SK-N-MC (cell line): ENCODE results near the gene SYNE1.

Source experiments
- DNase-seq: peaks from one replicate; pipeline ENCODE4 v3.0.0-alpha.2; 2011; ENCODE audit warnings: low read depth, low spot score
- H3K27ac ChIP-seq: fragments of 200-600 bp; sonication (generic); 2 replicates; pipeline ENCODE4 v1.5.1; 2016; ENCODE audit warnings: mixed run types
- H3K36me3 ChIP-seq: fragments of 200-600 bp; sonication (generic); 2 replicates; pipeline ENCODE4 v1.6.1; 2017; ENCODE audit warnings: antibody characterized with exemption, low read length, mixed read lengths; ENCODE audit not compliant: insufficient read depth
- H3K4me3 ChIP-seq: fragments of 200-600 bp; sonication (generic); 2 replicates; pipeline ENCODE4 v1.5.1; 2016
- H3K9ac ChIP-seq: fragments of 200-600 bp; sonication (generic); 2 replicates; pipeline ENCODE4 v1.8.0; 2017; ENCODE audit warnings: mixed run types, mixed read lengths; ENCODE audit not compliant: insufficient read length
- H3K9me3 ChIP-seq: fragments of 200-600 bp; sonication (generic); 2 replicates; pipeline ENCODE4 v1.6.1; 2017; ENCODE audit warnings: low read depth, mild to moderate bottlenecking, antibody characterized with exemption, low read length, moderate library complexity, mixed read lengths
- EZH2 ChIP-seq: fragments of 200-600 bp; sonication (generic); IDR thresholded peaks from one replicate; pipeline ENCODE4 v1.6.1; 2017; ENCODE audit warnings: antibody characterized with exemption
- FOXP2 ChIP-seq: optimal IDR thresholded peaks from 2 replicates; pipeline ENCODE3; 2011; ENCODE audit warnings: mild to moderate bottlenecking, moderate library complexity; ENCODE audit not compliant: insufficient read depth; ENCODE audit errors: extremely low read length, control extremely low read depth
- POLR2AphosphoS5 ChIP-seq: IDR thresholded peaks from 2 replicates; pipeline ENCODE4 v1.6.1; 2012; ENCODE audit warnings: mild to moderate bottlenecking, low read depth, low read length, borderline replicate concordance

SYNE1 gene

GRCh38 chr6:152170702-152171667, 466.2 kb downstream of the SYNE1 start:
- H3K9ac ChIP-seq, result no peak overlapping the region
- no peak overlapping the region for H3K27ac ChIP-seq

GRCh38 chr6:152170313-152170701, 466.9 kb downstream of the SYNE1 start:
- no peaks in the 10 kb centered on the region for H3K36me3 ChIP-seq
- no peak overlapping the region for H3K4me3 ChIP-seq
- DNase-seq, result no peak
- H3K9me3 ChIP-seq, result no peaks in the 10 kb centered on the region
- no peak overlapping the region for H3K27ac ChIP-seq
- no peak overlapping the region for H3K9ac ChIP-seq
- no peak for TF ChIP-seq EZH2
- TF ChIP-seq FOXP2, result no peak
- no peak for TF ChIP-seq POLR2AphosphoS5

More at GRCh38 chr6:152170702-152171667, 466.2 kb downstream of the SYNE1 start:
- H3K4me3 ChIP-seq, result no peak overlapping the region
- TF ChIP-seq POLR2AphosphoS5, result no peak
- no peak for TF ChIP-seq EZH2
- TF ChIP-seq FOXP2, result no peak
- H3K9me3 ChIP-seq, result no peaks in the 10 kb centered on the region
- no peaks in the 10 kb centered on the region for H3K36me3 ChIP-seq
- no peak for DNase-seq

GRCh38 chr6:152167641-152168603, 469.2 kb downstream of the SYNE1 start:
- no peaks in the 10 kb centered on the region for H3K9me3 ChIP-seq
- no peak for DNase-seq
- H3K27ac ChIP-seq, result no peak overlapping the region
- no peaks in the 10 kb centered on the region for H3K36me3 ChIP-seq
- TF ChIP-seq EZH2 (no peak), FOXP2 (no peak), POLR2AphosphoS5 (no peak)
- H3K4me3 ChIP-seq, result no peak overlapping the region
- no peak overlapping the region for H3K9ac ChIP-seq

GRCh38 chr6:152166897-152167296, 470.3 kb downstream of the SYNE1 start:
- DNase-seq, result no peak
- no peak overlapping the region for H3K27ac ChIP-seq
- no peak overlapping the region for H3K4me3 ChIP-seq
- no peaks in the 10 kb centered on the region for H3K36me3 ChIP-seq
- no peak overlapping the region for H3K9ac ChIP-seq
- TF ChIP-seq FOXP2 (no peak), EZH2 (no peak), POLR2AphosphoS5 (no peak)
- no peaks in the 10 kb centered on the region for H3K9me3 ChIP-seq

- no peaks in the 10 kb centered on the region for H3K9me3 ChIP-seq
- no peak overlapping the region for H3K27ac ChIP-seq
- no peak for DNase-seq
- H3K4me3 ChIP-seq, result no peak overlapping the region
- no peak overlapping the region for H3K9ac ChIP-seq
- no peaks in the 10 kb centered on the region for H3K36me3 ChIP-seq
- TF ChIP-seq FOXP2, result no peak
- no peak for TF ChIP-seq EZH2
- TF ChIP-seq POLR2AphosphoS5, result no peak
Observed at GRCh38 chr6:152166497-152166896, 470.7 kb downstream of the SYNE1 start.

GRCh38 chr6:152164957-152165356, 472.2 kb downstream of the SYNE1 start:
- TF ChIP-seq FOXP2 (no peak), POLR2AphosphoS5 (no peak), EZH2 (no peak)
- Histone ChIP-seq H3K9ac (no peak overlapping the region), H3K36me3 (no peaks in the 10 kb centered on the region), H3K27ac (no peak overlapping the region), H3K4me3 (no peak overlapping the region), H3K9me3 (no peaks in the 10 kb centered on the region)
- DNase-seq, result no peak

- no peaks in the 10 kb centered on the region for H3K9me3 ChIP-seq
- DNase-seq, result no peak
- H3K27ac ChIP-seq, result no peak overlapping the region
- no peak overlapping the region for H3K4me3 ChIP-seq
- no peak overlapping the region for H3K9ac ChIP-seq
- no peaks in the 10 kb centered on the region for H3K36me3 ChIP-seq
- no peak for TF ChIP-seq FOXP2
- no peak for TF ChIP-seq EZH2
- TF ChIP-seq POLR2AphosphoS5, result no peak
Observed at GRCh38 chr6:152161501-152161900, 475.7 kb downstream of the SYNE1 start.

GRCh38 chr6:152160346-152160745, 476.8 kb downstream of the SYNE1 start:
- no peak overlapping the region for H3K9ac ChIP-seq
- no peaks in the 10 kb centered on the region for H3K9me3 ChIP-seq
- no peaks in the 10 kb centered on the region for H3K36me3 ChIP-seq
- TF ChIP-seq FOXP2 (no peak), EZH2 (no peak), POLR2AphosphoS5 (no peak)
- no peak for DNase-seq
- H3K27ac ChIP-seq, result no peak overlapping the region
- H3K4me3 ChIP-seq, result no peak overlapping the region
